MG63 (cell line): ENCODE data around the gene CDC42BPG. TPM values are rescaled to one million over a fixed set of nuclear protein-coding genes. Genes with fewer than 3 reads are reported as not detected.

ENCODE experiments used
- DNase-seq: peaks from one replicate; pipeline ENCODE4 v3.0.0-alpha.2; 2020
- H3K27me3 ChIP-seq: fragments of 250-450 bp; sonication (Bioruptor Pico); 2 replicates; pipeline ENCODE4 v1.5.1; 2020; ENCODE audit warnings: mild to moderate bottlenecking, moderate library complexity
- H3K36me3 ChIP-seq: fragments of 250-450 bp; sonication (Bioruptor Pico); 2 replicates; pipeline ENCODE4 v1.5.1; 2020; ENCODE audit warnings: mild to moderate bottlenecking, moderate library complexity
- H3K4me3 ChIP-seq: fragments of 250-450 bp; sonication (Bioruptor Pico); 2 replicates; pipeline ENCODE4 v1.5.1; 2020; ENCODE audit warnings: mild to moderate bottlenecking, moderate library complexity
- H3K9me3 ChIP-seq: fragments of 250-450 bp; sonication (Bioruptor Pico); 2 replicates; pipeline ENCODE4 v1.5.1; 2020; ENCODE audit warnings: mild to moderate bottlenecking, moderate library complexity
- total RNA-seq: library from RNA; depleted of rRNA; stranded (reverse); fragments of >200 nt; shearing (Covaris generic); gene quantifications from 2 replicates; pipeline ENCODE4 v1.2.3, GENCODE V29; 2014; ENCODE audit warnings: low replicate concordance

CDC42BPG gene
- total RNA-seq, 1 experiment from 2014 or later = 0.36 TPM

DNA sequence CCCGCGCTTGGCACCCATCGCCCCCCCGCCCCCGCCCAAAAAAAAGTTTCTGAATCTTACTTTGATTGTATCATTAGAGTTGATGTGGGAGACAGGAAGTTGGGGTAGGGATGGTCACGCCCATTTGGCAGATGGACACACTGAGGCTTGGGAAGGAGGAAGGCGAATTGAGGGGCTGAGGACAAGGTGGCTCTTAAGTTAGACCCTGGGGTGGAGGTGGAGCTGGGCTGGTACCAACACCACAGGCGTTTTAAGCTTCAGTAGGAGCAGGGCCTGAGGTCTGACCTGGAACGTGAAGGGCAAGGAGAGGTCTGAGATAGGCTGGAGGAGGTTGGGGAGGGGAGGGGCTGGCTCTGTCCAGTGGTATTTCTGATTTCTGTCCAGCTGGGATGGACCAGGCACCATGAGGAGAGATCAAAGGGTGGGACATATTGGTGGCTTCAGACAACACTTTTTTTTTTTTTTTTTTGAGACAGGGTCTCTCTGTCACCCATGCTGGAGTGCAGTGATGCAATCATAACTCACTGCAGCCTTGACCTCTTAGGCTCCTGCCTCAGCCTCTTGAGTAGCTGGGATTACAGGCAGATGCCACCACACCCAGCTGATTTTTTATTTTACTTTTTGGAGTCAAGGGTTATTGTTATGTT lies 799 bp upstream of the CDC42BPG start:
- DNase-seq = no peak
- H3K27me3 ChIP-seq = no peaks in the 10 kb centered on the region
- H3K4me3 ChIP-seq = peak overlapping the region; percentile 15; the same call in 1 of the 2 replicates
- H3K9me3 ChIP-seq = no peaks in the 10 kb centered on the region
- no peaks in the 10 kb centered on the region; the same call in 1 of the 2 replicates for H3K36me3 ChIP-seq

DNA sequence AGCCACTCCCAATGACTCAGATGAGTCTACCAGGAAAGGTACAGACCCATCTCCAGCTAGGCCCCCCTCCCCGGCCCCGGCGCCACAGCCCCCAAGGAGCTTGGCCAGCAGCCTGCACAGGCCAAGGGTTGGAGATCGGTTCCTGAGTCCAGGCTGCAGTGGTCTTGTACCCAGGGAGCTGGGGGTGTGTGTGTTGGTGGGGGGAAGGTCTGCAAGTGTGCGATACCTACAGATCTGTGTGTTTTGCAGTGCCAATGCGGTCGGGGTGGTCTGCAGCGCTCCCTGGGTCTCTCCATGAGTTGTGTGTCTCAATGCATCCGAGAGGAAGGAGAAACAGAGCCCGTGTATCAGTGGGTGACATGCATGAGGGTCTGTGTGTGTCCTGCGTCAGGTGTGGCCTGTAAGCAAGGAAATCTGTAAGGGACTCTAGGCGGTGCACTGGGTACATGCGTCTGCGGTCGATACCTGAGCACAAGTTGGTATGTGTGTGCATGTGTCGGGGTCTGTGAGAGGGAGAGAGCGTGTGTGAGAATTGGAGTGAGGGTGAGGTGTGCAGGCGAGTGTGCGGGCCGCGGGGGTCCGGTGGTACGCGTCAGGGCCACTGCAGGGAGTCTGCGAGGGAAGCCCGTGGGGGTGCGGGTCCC lies 645 bp downstream of the CDC42BPG start:
- no peak overlapping the region; the same call in 1 of the 2 replicates for H3K4me3 ChIP-seq
- no peaks in the 10 kb centered on the region for H3K36me3 ChIP-seq
- DNase-seq = no peak
- H3K27me3 ChIP-seq = no peaks in the 10 kb centered on the region
- H3K9me3 ChIP-seq = no peaks in the 10 kb centered on the region

DNA sequence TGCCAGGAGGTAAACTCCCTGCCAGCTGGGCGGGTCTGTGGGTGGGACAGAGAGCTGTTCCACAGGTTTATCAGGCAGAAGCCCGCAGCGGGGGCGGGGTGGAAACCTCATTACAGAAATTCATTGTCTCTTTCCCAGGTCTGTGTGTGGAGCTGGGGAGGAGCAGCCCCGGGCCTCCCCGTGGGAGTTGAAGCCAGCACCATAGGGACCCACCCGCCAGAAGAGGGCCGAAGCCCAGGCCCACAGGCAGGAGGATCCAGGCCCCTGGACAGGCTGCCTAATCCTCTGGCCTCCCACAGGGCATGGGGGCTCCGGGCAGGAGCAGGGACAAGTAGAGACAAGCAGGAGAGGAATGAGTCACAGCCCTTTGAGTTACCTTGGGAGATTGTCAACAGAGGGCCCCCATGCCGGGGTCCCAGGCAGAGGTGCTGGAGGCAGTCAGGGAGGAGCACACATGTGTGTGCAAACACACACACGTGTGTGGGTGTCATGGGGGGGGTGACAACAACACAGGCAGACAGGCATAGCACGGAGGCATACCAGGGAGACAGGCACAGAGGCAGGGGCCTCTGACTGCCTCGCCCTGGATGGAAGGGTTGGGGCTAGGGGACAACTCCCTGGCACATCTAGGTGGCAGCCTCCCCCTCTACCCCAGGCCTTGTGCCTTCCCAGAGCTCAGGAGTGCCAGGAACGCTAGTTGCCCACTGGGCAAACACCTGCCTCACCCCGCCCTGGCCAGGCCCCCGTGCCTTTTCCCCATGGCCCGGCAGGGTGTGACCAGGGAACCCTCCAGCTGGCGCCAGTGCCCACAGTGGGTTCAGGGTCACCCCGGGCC lies 1.4 kb downstream of the CDC42BPG start:
- no peaks in the 10 kb centered on the region for H3K27me3 ChIP-seq
- H3K9me3 ChIP-seq = no peaks in the 10 kb centered on the region
- no peaks in the 10 kb centered on the region for H3K36me3 ChIP-seq
- no peak overlapping the region for H3K4me3 ChIP-seq
- DNase-seq = peak; percentile 56

DNA sequence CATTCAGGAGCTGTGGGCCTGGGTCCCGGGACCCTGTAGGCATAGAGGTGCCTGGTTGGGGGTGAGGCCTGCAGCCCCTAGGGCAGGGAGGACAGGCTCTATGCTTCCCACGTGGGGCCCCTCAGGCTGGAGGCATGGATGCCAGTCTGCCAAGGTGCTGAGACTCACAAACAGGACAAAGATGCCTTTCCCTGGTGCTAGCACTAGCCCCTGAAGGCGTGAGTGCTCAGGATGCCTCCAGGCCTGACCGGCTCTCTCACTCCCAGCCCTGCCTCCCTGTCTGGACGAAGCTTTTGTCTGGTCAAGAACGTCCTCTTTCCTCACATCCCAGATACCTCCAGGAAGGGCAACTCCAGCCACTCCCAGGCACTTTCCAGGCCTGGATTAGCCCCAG lies 2.1 kb downstream of the CDC42BPG start:
- no peak for DNase-seq
- Histone ChIP-seq H3K36me3 (no peaks in the 10 kb centered on the region), H3K27me3 (no peaks in the 10 kb centered on the region)

DNA sequence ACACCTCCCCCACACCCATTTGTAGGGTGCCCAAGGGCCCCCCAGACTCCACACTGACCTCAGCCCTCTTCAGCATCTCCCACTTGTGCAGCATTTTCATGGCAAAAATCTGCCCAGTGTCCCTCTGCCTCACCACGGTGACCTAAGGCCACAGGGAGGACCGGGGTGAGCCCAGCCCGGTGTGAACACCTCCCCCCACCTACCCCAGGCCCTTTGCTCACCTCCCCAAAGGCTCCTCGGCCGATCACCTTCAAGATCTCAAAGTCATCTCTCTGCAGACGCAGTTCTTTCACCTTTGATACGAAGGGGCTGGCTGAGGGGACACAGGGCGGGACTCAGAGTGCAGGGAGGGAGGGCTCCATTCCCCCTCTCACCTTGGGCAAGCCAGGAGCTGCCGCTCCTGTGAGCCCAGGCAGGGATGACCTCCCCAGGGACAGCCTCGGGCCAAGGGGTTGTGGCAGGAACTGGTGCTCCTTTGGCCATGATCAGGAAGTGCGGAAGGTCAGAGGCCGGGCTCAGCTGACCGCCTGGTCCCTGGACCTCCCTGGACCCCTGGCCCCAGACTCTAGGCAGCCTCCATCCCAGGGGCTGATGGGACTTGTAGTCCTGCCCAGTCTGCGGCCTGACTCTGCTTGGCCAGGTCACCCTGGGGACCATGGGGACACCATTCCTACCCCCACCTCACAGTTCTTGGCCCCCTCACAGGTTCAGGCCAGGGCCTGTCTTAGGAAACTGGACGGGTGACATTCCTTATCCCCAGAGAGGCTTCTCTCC lies 2.7 kb downstream of the CDC42BPG start:
- Histone ChIP-seq H3K36me3 (no peaks in the 10 kb centered on the region), H3K9me3 (no peaks in the 10 kb centered on the region), H3K27me3 (no peaks in the 10 kb centered on the region), H3K4me3 (no peak overlapping the region)
- no peak for DNase-seq

More for the DNA sequence above, 2.1 kb downstream of the CDC42BPG start:
- H3K4me3 ChIP-seq = no peak overlapping the region
- H3K9me3 ChIP-seq = no peaks in the 10 kb centered on the region

DNA sequence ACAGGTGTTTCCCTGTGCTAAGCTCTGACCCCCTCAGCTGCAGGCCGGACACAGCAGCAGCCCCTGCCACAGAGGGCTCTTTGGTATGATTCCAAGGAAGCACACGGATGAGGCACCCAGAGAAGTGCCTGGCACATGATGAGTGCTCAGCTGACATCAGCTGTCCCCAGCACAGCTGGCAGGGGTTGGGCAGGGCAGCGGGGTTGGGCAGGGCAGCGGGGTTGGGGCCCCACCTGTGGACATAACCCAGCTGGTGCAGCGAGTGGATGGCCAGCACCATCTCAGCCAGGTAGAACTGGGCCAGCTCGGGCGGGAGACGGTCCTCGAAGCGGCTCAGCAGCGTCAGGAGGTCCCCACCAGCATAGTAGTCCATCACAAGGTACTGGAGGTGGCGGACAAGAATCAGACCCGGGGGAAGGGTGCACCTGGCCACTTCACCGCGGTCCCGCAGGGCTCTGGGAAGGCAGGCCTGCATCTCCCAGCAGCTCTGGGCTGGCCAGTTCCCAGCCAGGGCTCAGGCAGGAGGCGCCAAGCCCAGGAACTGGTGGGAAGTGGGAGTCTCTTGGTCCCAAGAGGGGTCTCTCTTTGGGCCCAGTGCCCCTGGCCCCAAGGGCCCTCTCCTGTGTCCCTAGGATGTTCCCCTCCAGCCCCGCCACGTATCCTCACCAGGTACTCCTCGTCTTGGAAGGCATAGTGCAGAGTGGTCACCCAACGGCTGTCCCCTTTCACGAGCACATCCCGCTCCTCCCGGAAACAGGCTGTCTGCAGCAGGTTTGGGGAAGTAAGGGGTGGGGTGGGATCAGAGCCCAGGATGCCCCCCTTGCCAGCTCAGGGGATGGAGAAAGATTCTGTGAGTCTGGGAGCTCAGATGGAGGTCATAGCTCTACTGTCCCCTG lies 4.3 kb downstream of the CDC42BPG start:
- Histone ChIP-seq H3K4me3 (no peak overlapping the region), H3K9me3 (no peaks in the 10 kb centered on the region), H3K27me3 (no peaks in the 10 kb centered on the region), H3K36me3 (no peaks in the 10 kb centered on the region)
- no peak for DNase-seq

DNA sequence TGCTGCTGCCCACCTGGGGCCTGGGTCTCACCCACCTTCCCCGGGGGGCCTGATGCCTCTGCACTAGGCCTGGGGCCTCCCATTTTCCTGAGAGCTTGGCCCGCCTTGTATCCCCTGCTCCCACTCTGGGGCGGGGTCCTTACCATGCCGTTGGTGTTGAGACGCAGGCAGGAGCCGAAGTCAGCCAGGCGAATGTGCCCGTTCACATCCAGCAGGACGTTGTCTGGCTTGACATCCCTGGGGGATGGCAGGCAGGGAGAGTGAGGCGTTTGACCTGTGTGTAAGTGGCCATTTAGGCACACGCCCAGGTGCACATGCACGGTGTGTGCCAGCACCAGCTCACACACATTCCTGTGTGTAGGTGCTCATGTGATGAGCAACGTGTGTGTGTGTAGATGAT lies 5.1 kb downstream of the CDC42BPG start:
- no peak for DNase-seq
- no peak overlapping the region for H3K4me3 ChIP-seq

DNA sequence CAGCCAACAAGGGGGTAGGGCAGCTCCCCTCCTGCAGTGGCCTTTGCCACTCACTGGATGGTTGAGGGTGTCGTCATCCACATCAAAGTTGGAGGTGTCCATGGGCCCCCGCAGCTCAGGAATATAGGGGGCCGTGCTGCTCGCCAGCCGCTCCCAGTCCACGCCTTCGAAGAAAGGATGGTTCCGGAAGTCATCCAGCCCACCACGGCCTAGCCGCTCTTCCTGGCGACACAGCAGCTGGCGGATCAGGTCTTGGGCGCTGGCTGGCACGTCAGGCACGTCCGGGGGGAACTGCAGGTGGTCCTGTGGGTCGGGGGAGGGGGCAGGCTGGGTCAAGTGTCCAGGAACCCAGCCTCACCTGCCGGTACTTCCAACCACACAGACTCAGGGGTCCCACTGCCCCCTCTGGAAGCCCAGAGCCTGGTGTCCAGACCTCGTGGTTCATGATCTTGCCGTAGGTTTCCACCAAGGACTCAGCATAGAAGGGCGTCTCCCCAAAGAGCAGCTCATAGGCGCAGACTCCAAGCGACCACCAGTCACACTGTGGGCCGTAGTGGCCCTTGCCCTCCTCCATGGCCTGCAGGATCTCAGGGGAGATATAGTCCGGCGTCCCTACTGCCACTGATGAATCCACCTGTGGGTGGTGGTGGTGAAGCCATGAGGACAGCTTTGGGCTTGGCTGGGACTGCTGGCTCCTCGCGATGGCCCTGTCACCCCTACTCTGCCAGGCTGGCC lies 5.7 kb downstream of the CDC42BPG start:
- DNase-seq = no peak
- H3K9me3 ChIP-seq = no peaks in the 10 kb centered on the region
- H3K27me3 ChIP-seq = no peaks in the 10 kb centered on the region
- H3K36me3 ChIP-seq = no peaks in the 10 kb centered on the region
- no peak overlapping the region for H3K4me3 ChIP-seq

More for the DNA sequence above, 5.1 kb downstream of the CDC42BPG start:
- no peaks in the 10 kb centered on the region for H3K9me3 ChIP-seq
- H3K27me3 ChIP-seq = no peaks in the 10 kb centered on the region
- H3K36me3 ChIP-seq = no peaks in the 10 kb centered on the region

DNA sequence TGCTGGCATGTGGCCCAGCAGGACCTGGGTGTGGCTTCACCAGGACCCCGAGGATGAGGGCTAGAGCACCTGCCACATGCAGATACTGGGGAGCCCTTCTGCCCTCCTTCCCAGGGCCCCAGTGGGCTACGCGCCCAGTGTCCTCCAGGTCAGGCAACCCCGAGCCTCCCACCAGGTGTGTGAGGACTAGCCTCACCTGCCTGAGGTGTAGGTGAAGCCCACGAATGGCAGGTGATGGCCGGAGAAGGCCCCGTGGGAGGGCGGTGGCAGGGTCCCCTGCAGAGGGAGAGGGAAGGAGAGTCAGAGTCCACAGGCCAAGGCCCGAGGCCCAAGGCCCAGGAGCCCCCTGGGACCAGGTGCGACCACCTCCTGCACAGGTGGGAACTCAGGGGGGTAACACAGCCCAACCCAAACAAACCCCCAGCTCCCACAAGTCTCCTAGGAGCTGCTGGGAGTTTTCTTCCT lies 6.5 kb downstream of the CDC42BPG start:
- H3K4me3 ChIP-seq = no peak overlapping the region
- no peaks in the 10 kb centered on the region for H3K27me3 ChIP-seq
- DNase-seq = no peak
- H3K36me3 ChIP-seq = no peaks in the 10 kb centered on the region
- H3K9me3 ChIP-seq = no peaks in the 10 kb centered on the region

DNA sequence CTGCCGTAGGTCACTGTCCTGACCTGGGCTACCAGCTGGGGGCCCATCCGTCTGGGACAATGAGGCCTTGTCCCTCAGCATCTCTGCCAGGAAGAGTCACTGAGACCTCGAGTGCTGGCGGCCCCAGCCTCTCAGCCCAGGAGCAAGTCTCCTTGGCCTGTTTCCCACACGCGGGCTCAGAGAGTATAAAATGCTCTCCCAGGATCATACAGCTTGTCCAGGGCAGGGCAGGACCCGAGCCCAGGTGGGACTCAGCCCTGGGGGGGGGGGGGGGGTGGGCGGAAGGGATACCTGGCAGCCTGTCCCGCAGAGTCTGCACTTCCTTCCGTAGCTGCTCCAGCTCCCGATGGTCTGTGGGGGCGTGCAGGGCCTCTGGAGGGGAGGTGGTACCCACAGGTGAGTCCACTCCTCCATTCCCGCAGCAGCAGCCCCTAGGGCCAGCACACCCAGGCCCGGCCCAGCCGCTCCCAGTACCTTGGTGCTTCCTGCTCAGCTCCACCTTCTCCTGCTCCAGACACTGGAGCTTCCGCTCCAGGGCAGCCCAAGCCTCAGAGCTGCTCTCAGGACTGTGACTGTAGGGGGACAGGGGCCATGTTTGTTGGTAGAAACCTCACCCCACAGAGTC lies 7.9 kb downstream of the CDC42BPG start:
- DNase-seq = no peak

DNA sequence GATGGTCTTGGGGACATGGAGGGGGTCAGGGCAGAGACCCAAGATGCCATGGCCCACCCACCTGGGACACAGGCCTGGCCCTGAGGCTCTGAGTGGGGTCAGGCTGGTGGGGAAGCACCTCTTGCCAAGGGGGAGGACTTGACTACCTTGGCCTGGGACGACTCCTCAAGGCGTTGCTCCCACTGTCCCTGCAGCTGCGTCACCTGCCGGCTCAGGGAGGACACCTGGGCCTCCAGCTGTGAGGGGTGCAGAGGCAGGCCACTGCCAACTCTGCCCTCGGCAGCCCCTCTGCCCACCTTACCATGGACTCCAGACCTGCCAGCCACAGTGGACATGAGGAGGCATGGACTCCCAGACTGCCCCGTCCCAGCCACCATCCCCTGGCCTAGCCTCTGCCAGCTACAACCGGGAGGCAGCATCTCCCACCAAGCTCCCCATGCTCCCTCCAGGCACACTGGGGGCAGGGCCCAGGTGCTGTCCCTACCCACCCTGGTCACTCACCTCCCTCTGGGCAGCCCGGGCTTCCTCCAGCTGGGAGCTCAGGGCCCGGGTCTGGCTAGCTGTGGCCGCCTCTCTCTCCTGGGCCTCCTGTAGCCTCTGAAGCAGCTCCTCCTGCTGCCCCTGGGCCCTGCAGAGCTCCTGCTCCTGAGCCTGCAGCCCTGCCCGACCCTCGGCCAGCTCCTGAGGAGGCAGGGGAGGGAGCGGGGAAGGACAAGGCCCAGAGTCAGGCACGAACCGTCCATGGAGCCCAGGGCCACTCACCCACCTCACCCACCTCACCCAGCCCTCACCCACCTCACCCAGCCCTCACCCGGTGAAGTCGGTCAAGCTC lies 8.6 kb downstream of the CDC42BPG start:
- Histone ChIP-seq H3K4me3 (no peak overlapping the region), H3K36me3 (no peaks in the 10 kb centered on the region), H3K9me3 (no peaks in the 10 kb centered on the region), H3K27me3 (no peaks in the 10 kb centered on the region)
- DNase-seq = no peak

More for the DNA sequence above, 7.9 kb downstream of the CDC42BPG start:
- no peaks in the 10 kb centered on the region for H3K9me3 ChIP-seq
- H3K27me3 ChIP-seq = no peaks in the 10 kb centered on the region
- no peak overlapping the region for H3K4me3 ChIP-seq
- H3K36me3 ChIP-seq = no peaks in the 10 kb centered on the region

DNA sequence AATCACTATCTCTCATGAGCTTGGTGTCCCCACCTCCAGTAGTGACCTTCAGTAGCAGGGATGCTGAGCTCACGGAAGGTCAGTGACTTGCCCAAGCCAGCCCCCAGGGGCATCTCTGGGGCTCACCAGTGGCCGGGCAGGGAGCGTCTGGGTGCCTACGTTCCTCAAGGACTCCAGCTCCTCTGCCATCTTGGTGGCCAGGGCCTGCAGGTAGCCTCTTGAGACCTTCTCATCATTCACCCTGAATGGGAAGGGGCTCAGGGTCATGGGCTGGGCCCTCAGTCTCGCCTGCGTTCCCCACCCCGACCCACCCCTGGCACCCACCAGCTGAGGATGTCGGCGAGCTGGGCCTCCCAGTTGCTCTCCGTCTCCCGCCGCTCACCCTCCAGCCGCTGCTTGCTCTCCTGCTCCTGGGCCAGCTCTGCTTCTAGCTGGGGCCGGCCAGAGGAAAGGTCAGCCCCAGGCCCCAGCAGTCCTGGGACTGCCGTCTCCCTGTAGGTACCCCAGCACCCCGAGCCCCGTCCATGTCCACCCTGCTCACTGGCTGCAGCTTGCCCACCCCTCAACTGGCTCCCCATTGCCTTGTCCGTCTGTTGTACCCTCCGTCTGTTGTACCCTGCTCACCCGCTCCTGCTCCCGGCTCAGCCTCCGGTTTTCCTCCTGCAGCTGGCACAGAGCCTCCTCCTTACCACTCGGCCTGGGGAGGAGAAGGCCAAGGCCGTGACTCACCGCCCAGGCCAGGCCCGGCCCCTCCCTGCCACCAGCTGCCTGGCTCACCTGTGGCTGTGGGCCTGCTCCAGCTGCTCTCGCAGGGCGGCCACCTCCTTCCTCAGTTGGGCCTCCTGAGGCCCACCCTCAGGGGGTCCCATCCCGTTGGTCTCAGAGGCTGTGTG lies 9.5 kb downstream of the CDC42BPG start:
- no peaks in the 10 kb centered on the region for H3K9me3 ChIP-seq
- H3K4me3 ChIP-seq = no peak overlapping the region
- H3K36me3 ChIP-seq = no peaks in the 10 kb centered on the region
- DNase-seq = peak; percentile 84
- H3K27me3 ChIP-seq = no peaks in the 10 kb centered on the region

DNA sequence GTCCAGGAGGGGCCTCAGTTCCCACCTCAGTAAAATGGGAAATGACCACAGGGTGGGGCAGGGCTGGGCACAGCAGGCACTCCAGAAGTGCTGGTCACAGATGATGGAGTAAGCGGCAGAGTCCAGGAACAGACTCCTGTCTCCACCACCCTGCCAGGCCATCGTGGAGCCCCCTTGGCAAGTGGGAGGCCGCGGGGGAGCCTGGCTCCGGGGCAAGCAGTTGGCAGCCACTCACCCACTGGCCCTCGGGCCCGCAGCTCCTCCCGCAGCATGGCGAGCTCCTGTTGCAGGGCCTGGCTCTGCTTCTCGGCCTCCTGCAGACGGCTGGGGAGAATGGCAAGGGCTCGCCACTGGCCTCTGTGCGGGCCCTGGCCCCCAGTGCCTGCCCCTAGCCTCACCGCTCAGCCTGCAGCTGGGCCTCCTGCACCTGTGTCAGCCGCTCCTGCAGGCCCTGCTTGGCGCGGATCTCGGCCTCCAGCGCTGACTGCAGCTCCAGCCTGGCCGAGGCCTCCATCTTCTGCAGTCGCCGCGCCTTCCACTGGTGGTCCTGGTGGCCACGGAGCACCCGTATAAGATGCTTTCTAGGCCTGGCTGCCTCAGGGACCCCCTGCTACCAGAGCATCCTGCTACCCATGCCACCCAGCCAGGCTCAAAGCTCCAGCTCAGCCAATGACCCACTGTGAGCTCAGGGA lies 10.3 kb downstream of the CDC42BPG start:
- no peak overlapping the region for H3K4me3 ChIP-seq
- H3K9me3 ChIP-seq = no peaks in the 10 kb centered on the region
- DNase-seq = no peak
- H3K27me3 ChIP-seq = no peaks in the 10 kb centered on the region
- H3K36me3 ChIP-seq = no peaks in the 10 kb centered on the region
